ENCODE results near the gene SLC25A51.

- TF ChIP-seq, protein P1, sequence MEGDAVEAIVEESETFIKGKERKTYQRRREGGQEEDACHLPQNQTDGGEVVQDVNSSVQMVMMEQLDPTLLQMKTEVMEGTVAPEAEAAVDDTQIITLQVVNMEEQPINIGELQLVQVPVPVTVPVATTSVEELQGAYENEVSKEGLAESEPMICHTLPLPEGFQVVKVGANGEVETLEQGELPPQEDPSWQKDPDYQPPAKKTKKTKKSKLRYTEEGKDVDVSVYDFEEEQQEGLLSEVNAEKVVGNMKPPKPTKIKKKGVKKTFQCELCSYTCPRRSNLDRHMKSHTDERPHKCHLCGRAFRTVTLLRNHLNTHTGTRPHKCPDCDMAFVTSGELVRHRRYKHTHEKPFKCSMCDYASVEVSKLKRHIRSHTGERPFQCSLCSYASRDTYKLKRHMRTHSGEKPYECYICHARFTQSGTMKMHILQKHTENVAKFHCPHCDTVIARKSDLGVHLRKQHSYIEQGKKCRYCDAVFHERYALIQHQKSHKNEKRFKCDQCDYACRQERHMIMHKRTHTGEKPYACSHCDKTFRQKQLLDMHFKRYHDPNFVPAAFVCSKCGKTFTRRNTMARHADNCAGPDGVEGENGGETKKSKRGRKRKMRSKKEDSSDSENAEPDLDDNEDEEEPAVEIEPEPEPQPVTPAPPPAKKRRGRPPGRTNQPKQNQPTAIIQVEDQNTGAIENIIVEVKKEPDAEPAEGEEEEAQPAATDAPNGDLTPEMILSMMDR (IDR thresholded peaks at IDR 0.05; ENCODE audit: insufficient read depth, low read depth, low read length) = no peak
- TF ChIP-seq EZH2 (IDR thresholded peaks at IDR 0.05; ENCODE audit: insufficient read depth, low read length) = no peak
These were observed 906 bp downstream of the SLC25A51 start for GRCh38 chr9:37902796-37903646.

Measured in astrocyte (in vitro differentiated cells and primary cell).